ENCODE measurements around the gene TTC34.
"Not testable (repeated sequence)": the region's sequence is repeated elsewhere in the genome, so short reads cannot be mapped to it uniquely, and the experiment has no call there.

DNA sequence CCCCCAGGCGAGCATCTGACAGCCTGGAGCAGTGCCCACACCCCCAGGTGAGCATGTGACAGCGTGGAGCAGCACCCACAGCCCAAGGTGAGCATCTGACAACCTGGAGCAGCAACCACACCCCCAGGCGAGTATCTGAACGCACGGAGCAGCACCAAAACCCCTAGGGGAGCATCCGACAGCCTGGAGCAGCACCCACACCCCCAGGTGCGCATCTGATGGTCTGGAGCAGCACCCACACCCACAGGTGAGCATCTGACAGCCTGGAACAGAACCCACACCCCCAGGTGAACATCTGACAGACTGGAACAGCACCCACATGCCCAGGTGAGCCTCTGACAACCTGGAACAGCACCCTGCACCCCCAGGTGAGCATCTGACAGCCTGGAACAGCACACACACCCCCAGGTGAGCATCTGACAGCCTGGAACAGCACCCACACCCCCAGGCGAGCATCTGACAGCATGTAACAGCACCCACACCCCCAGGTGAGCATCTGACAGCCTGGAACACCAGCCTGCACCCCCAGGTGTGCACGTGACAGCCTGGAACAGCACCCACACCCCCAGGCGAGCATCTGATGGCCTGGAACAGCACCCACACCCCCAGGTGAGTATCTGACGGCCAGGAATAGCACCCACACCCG lies 148.4 kb downstream of the TTC34 start:
- TF ChIP-seq, protein P1, sequence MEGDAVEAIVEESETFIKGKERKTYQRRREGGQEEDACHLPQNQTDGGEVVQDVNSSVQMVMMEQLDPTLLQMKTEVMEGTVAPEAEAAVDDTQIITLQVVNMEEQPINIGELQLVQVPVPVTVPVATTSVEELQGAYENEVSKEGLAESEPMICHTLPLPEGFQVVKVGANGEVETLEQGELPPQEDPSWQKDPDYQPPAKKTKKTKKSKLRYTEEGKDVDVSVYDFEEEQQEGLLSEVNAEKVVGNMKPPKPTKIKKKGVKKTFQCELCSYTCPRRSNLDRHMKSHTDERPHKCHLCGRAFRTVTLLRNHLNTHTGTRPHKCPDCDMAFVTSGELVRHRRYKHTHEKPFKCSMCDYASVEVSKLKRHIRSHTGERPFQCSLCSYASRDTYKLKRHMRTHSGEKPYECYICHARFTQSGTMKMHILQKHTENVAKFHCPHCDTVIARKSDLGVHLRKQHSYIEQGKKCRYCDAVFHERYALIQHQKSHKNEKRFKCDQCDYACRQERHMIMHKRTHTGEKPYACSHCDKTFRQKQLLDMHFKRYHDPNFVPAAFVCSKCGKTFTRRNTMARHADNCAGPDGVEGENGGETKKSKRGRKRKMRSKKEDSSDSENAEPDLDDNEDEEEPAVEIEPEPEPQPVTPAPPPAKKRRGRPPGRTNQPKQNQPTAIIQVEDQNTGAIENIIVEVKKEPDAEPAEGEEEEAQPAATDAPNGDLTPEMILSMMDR (IDR thresholded peaks at IDR 0.05): not testable (repeated sequence)
- TF ChIP-seq POLR2A (IDR thresholded peaks at IDR 0.05): not testable (repeated sequence)

Data from esophagus squamous epithelium (tissue), 4 donors.